Measurements from ENCODE around the gene SORBS1. TPM values are rescaled to one million over a fixed set of nuclear protein-coding genes. Genes with fewer than 3 reads are reported as not detected.

SORBS1 gene
- total and polyA plus RNA-seq, 2 experiments from 2014 or later, result 17.0 to 40.2 TPM

GRCh38 chr10:95516774-95517373 is 44.3 kb downstream of the SORBS1 start:
- WGBS (ENCODE audit: low lambda C conversion rate, missing lambda C conversion rate), result 92% methylated on average over 7 of the region's 7 CpGs
- no peaks in the 10 kb centered on the region for H4K20me1 ChIP-seq (ENCODE audit: insufficient read depth, poor library complexity, severe bottlenecking)
- no peak for DNase-seq (ENCODE audit: low spot score)
- H2AFZ ChIP-seq, result no peak overlapping the region
- H3K9me2 ChIP-seq (replicated peaks; ENCODE audit: insufficient read depth), result no peaks in the 10 kb centered on the region
- H3K4me2 ChIP-seq, result no peak overlapping the region
- H3K27me3 ChIP-seq, result no peaks in the 10 kb centered on the region
- peaks cover 31% of the 10 kb centered on the region for H3K4me1 ChIP-seq (ENCODE audit: insufficient read depth)
- H3K9me3 ChIP-seq (ENCODE audit: low read depth), result no peaks in the 10 kb centered on the region
- peak overlapping the region; percentile 82 for H3K27ac ChIP-seq
- peaks cover 90% of the 10 kb centered on the region for H3K79me2 ChIP-seq
- no peaks in the 10 kb centered on the region for H3K36me3 ChIP-seq (replicated peaks; ENCODE audit: insufficient read depth, low read depth)
- TF ChIP-seq CTCF (IDR thresholded peaks at IDR 0.05; ENCODE audit: poor library complexity) (no peak), EZH2 (IDR thresholded peaks at IDR 0.05; ENCODE audit: borderline replicate concordance) (no peak), EZH2phosphoT487 (IDR thresholded peaks at IDR 0.05; ENCODE audit: low read depth, severe bottlenecking, unreplicated experiment) (no peak)
- H3K4me3 ChIP-seq, result no peak overlapping the region

- no peak for TF ChIP-seq CTCF (IDR thresholded peaks at IDR 0.05; ENCODE audit: poor library complexity)
- TF ChIP-seq EZH2phosphoT487 (IDR thresholded peaks at IDR 0.05; ENCODE audit: low read depth, severe bottlenecking, unreplicated experiment), result no peak
- no peak for TF ChIP-seq EZH2 (IDR thresholded peaks at IDR 0.05; ENCODE audit: borderline replicate concordance)
- Histone ChIP-seq H3K9me2 (replicated peaks; ENCODE audit: insufficient read depth) (no peaks in the 10 kb centered on the region), H3K4me1 (ENCODE audit: insufficient read depth) (peaks cover 30% of the 10 kb centered on the region), H3K4me3 (no peak overlapping the region), H4K20me1 (ENCODE audit: insufficient read depth, poor library complexity, severe bottlenecking) (no peaks in the 10 kb centered on the region), H3K79me2 (peaks cover 83% of the 10 kb centered on the region), H3K27me3 (no peaks in the 10 kb centered on the region), H3K27ac (peak overlapping the region; percentile 50), H2AFZ (no peak overlapping the region), H3K9me3 (ENCODE audit: low read depth) (no peaks in the 10 kb centered on the region), H3K4me2 (no peak overlapping the region), H3K36me3 (replicated peaks; ENCODE audit: insufficient read depth, low read depth) (no peaks in the 10 kb centered on the region)
- WGBS (ENCODE audit: low lambda C conversion rate, missing lambda C conversion rate), result 81% methylated on average over 2 of the region's 2 CpGs
- no peak for DNase-seq (ENCODE audit: low spot score)
Measured at GRCh38 chr10:95513941-95514392, 47.2 kb downstream of the SORBS1 start.

DNA sequence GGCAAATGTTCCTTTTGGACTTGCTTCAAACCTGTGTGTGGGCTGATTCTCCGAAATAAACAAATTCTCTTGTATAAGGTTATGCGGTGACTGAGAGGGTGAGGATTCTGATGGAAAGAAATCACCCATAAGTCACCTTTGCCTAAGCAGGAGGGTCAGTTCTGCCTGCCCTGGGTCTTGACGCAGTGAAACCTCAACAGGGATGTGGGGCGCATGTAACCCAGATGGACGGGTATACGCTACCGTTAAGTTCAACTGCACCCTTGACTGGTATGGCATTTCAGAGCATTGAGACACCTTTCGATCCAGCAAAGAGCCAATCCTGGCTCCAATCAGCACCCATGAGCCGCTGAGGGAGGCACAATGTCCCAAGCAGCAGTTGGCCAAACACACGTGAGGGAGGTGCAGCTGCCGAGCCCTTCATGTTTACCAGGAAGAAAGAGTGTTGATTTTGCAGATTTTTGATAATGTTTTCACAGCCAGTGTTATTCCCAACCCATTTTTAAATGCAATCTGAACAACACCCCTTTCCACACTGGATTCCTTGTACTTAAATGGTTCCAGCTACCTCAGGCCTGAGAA is 48.1 kb downstream of the SORBS1 start:
- H3K79me2 ChIP-seq, result peaks cover 74% of the 10 kb centered on the region
- H3K4me1 ChIP-seq (ENCODE audit: insufficient read depth), result peaks cover 21% of the 10 kb centered on the region
- H3K27me3 ChIP-seq, result no peaks in the 10 kb centered on the region

More for the DNA sequence above, 48.1 kb downstream of the SORBS1 start:
- Histone ChIP-seq H3K4me2 (no peak overlapping the region), H3K4me3 (no peak overlapping the region), H2AFZ (no peak overlapping the region), H3K27ac (peak overlapping the region; percentile 50), H4K20me1 (ENCODE audit: insufficient read depth, poor library complexity, severe bottlenecking) (no peaks in the 10 kb centered on the region), H3K9me3 (ENCODE audit: low read depth) (no peaks in the 10 kb centered on the region), H3K36me3 (replicated peaks; ENCODE audit: insufficient read depth, low read depth) (no peaks in the 10 kb centered on the region), H3K9me2 (replicated peaks; ENCODE audit: insufficient read depth) (no peaks in the 10 kb centered on the region)
- TF ChIP-seq EZH2phosphoT487 (IDR thresholded peaks at IDR 0.05; ENCODE audit: low read depth, severe bottlenecking, unreplicated experiment) (no peak), CTCF (IDR thresholded peaks at IDR 0.05; ENCODE audit: poor library complexity) (no peak), EZH2 (IDR thresholded peaks at IDR 0.05; ENCODE audit: borderline replicate concordance) (no peak)
- 79% methylated on average over 11 of the region's 11 CpGs for WGBS (ENCODE audit: low lambda C conversion rate, missing lambda C conversion rate)
- DNase-seq (ENCODE audit: low spot score), result peak; percentile 26

Measured in hepatocyte (in vitro differentiated cells).